Stimulated activated CD8-positive, alpha-beta memory T cell treated with anti-CD3 and anti-CD28 coated beads, Interleukin-15, amount 100 ng/mL, for 24 hours (primary cell): ENCODE measurements around the gene KRT78.
"Not testable (repeated sequence)": the region's sequence is repeated elsewhere in the genome, so short reads cannot be mapped to it uniquely, and the experiment has no call there.

Experiments
- DNase-seq: peaks from one replicate; pipeline ENCODE4 v3.0.0-alpha.2; 2020; ENCODE audit warnings: low read depth

KRT78 gene, protein sequence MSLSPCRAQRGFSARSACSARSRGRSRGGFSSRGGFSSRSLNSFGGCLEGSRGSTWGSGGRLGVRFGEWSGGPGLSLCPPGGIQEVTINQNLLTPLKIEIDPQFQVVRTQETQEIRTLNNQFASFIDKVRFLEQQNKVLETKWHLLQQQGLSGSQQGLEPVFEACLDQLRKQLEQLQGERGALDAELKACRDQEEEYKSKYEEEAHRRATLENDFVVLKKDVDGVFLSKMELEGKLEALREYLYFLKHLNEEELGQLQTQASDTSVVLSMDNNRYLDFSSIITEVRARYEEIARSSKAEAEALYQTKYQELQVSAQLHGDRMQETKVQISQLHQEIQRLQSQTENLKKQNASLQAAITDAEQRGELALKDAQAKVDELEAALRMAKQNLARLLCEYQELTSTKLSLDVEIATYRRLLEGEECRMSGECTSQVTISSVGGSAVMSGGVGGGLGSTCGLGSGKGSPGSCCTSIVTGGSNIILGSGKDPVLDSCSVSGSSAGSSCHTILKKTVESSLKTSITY

DNA sequence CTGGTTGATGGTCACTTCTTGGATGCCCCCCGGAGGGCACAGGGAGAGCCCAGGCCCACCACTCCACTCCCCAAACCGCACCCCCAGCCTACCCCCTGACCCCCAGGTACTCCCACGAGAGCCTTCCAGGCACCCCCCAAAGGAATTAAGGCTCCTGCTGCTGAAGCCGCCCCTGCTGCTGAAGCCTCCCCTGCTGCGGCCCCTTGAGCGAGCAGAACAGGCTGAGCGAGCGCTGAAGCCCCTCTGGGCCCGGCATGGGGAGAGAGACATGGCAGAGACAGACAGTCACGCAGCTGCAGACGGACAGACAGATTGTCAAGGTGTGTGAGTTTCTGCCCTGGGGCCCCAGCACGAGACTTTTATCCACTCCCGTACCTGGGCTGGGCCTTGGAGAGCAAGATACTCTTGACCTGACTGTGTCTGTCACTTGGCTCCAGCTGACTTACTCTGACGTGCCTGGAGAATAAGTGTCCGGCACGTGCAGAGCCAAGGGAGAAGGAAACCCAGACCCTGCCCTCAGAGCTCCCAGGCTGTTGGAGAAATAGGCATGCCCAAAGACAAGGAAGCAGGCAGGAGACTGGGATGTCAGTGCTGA lies at the start of gene KRT78:
Gene KRT78, minus strand, starts transcription at position 334 of the 595 bp plus-strand sequence. Its CDS starts 64 bp downstream, at position 270.
- no peak for DNase-seq

GRCh38 chr12:52896190-52897100 lies 47.7 kb upstream of the KRT78 start:
- no peak for DNase-seq

DNA sequence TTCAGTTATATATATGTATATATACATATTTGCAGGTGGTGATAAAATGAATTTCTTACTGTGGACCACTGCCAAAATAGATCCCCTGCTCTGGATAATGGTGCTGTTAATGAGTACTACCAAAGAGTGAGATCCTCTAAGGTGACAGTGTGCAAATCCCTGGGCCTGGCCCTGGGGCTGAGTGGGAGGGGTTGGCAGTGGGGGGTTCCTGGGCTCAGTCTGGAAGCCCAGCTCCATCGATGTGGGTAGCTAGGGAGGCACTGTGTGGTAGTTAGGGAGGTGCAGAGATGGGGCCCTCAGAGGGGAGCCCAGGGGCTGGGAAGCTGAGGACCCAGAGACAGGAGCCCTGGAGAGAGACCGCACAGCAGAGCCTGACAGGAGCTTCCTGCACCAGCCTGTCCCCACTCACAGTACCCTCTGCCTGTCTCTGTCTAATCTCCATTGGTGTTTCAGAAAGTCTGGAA lies 47.0 kb upstream of the KRT78 start:
- no peak for DNase-seq

- no peak for DNase-seq
Observed at GRCh38 chr12:52892974-52893373, 44.2 kb upstream of the KRT78 start.

- no peak for DNase-seq
Observed at GRCh38 chr12:52892207-52892852, 43.5 kb upstream of the KRT78 start.

DNA sequence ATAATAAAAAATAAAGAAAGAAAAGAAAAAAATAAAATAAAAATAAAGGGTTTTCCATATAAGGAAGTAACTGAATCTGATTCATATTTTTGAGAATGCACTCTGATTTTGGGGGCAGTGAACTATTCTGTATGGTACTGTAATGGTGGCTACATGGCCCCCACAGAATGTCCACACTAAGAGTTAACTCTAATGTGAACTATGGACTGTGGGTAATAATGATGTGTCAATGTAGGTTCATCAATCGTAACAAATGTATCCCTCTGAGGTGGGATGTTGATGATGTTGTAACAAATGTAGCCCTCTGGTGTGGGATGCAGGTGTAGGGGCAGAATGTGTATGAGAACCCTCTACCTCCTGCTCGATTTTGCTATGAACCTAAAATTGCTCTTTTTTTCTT lies 42.2 kb upstream of the KRT78 start:
- DNase-seq, result no peak

DNA sequence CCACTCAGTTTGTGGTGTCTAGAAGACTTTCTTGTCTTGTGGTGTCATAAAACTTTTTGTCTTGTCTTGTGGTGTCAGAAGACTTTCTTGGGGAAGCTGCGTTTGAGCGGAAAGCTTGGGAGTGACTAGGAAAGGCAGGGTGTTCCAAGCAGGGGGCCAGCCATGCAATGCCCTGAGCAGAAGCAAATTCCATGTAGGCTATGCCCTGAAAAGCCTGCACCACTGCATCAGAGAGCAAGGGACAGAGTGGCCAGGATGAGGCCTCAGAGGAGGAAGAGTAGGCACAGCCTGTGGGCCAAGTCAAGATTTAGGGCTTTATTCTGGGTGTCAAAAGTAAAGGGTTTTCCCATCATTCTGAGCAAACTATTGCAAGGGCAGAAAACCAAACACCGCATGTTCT lies 41.6 kb upstream of the KRT78 start:
- DNase-seq, result no peak

- peak; percentile 80 for DNase-seq
Observed at GRCh38 chr12:52884526-52885293, 35.9 kb upstream of the KRT78 start.

- not testable (repeated sequence) for DNase-seq
Observed at GRCh38 chr12:52880499-52880898, 31.7 kb upstream of the KRT78 start.

DNA sequence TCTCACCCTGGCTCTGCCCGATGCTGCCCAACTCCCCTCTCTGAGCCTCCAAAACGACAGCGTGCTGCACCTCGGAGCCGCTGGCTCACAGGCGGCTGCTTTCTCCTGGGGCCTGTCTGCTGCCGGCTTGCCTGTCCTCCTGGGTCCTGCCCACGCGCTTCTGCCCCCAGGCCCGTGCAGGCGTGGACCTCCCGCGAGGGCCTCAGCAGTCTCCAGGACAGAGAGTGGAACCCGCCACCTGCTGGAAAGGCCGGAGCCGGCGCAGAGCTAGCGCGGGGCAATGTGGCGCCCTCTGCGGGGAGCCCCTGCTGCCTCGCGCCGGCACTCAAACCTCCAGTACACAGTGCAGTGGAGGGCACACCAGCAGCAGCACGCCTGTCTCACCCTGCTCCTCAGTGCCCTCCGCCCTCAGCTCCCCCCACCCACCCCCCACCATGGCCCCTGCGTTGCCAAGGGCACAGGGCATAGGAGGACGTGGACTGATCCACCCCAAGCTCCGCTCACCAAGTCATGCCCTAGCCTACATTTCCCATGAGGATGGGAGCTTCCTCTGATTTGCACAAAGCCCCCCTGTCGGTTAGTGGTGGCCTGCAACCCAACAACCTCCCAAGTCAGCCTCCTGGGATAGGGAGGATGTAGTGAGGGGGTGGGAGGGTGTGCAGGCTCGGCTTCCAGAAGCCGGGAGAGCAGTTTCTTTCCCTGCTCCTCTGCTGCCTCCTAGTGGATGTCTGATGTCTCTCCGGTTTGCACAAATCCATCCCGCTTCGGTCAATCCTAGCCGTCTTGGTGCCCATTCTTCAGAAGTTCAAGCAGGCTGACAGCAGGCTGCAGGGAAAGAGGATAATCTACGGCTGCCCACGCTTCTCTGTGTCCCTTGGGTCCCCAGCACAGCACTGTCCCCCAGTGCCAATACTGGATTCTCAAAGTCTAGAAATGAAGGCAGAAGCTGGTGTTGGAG lies 30.9 kb upstream of the KRT78 start:
- peak; percentile 38 for DNase-seq

GRCh38 chr12:52878507-52879393 lies 30.0 kb upstream of the KRT78 start:
- DNase-seq, result no peak

DNA sequence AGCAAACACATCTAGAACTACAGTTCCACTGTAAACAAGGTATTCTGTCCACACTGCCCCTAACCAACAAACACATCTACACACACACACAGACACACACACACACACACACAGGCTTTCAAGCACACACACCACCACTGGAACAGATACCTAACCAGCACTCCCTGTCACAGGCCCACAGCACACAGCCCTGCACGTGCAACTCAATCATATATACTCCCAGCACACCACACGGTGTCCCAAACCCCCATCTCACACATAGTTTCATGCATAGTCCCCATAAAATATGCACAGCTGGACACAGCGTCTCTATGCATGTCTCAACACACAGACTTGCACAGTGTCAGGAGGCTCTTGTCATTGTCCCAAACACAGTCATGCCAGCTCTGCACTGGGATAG lies 28.4 kb upstream of the KRT78 start:
- no peak for DNase-seq

DNA sequence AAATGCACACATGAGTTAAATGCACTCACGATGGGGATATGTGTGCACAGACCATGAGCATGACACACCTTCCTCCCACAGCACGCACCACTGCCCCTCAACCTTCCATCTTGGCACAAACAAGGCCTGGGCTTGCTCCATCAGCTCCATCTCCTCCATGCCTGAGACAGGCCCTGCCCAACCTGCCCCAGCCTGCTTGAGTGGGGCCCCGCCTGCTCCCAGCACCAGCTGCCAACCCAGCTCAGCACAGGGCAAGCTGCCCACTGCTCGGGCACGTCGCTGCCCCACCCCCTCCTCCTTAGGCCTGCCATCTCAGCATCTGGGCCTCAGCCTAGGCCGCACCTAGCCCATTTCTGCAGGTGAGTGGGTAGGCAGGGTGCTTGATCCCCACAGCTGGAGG lies 27.6 kb upstream of the KRT78 start:
- DNase-seq, result no peak

DNA sequence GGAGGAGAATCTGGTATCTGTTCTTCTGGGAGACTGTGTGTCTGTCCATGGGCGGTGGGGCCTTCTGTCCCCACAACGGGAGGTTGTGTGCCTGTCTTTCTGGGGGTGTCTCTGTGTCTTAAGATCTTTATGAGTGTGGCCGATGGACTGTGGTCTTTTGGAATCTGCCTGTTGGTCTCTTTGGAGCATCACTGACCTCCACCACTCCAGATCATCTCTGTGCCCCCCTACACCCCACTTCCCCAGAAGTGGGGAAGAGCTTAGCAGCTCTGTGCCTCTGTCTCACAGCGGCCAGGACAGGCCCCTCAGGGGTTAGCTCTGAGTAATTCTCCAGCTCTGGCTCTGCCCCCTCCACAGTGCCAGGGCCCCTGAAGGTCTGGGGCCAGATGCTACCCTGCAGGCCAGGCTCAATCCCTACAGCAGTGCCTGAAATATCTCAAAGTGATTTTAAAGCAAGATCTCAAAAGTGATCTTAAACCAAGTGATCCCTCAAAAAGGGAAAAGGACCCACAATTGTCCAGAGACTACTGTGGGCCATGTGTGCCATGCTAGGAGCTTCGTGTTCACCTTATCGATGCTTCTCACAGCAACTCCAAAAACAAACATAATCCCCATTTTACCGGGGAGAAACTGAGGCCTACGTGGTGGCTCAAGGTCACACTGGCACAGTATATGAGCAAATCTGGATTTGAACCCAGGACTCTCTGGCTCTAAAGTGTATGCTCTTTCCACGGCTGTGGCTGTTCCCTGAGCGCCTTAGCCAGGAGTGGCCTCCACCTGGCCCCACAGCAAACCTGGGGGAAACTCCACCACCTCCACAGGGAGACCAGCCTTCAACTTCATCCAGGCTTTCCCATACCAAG lies 26.0 kb upstream of the KRT78 start:
- no peak for DNase-seq

GRCh38 chr12:52873832-52874572 lies 25.2 kb upstream of the KRT78 start:
- DNase-seq, result peak; percentile 26

DNA sequence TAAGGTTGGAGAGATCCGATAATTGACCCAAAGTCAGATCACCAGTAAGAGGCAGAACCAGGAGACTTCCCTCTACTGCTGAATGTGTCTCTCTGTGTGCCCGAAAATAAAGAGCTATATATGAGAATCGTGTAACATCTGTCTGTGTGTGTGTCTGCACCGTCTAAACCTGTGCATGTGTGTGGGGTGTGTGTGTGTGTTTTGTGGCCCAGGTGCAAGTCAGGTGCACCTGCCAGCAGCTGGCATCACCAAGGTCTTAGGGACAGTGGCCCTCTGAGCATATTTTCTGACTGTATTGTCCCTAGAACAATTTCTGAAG lies 24.7 kb upstream of the KRT78 start:
- DNase-seq, result no peak
